ENCODE measurements around the gene FCAR. TPM values are rescaled to one million over a fixed set of nuclear protein-coding genes. Genes with fewer than 3 reads are reported as not detected.

Gene FCAR
- polyA plus RNA-seq, 1 donor, result 0.27 TPM

Other genes starting within 250 kb of the FCAR start
- gene LILRB1, start 243.8 kb upstream of the FCAR start, polyA plus RNA-seq (ENCODE audit: insufficient read length), result 1.4 TPM
- gene LILRB4, start 211.2 kb upstream of the FCAR start, polyA plus RNA-seq (ENCODE audit: insufficient read length), result 1.3 TPM
- gene KIR3DL3, start 149.8 kb upstream of the FCAR start, polyA plus RNA-seq (ENCODE audit: insufficient read length), result not detected
- gene KIR2DL3, start 135.7 kb upstream of the FCAR start, polyA plus RNA-seq (ENCODE audit: insufficient read length), result not detected
- not detected for gene KIR2DL1, start 104.4 kb upstream of the FCAR start, polyA plus RNA-seq (ENCODE audit: insufficient read length)
- gene KIR2DL4, start 70.6 kb upstream of the FCAR start, polyA plus RNA-seq (ENCODE audit: insufficient read length), result not detected
- not detected for gene KIR3DL1, start 57.8 kb upstream of the FCAR start, polyA plus RNA-seq (ENCODE audit: insufficient read length)
- gene KIR2DS4, start 41.6 kb upstream of the FCAR start, polyA plus RNA-seq (ENCODE audit: insufficient read length), result not detected
- gene KIR3DL2, start 23.8 kb upstream of the FCAR start, polyA plus RNA-seq (ENCODE audit: insufficient read length), result not detected
- gene NCR1, start 31.9 kb downstream of the FCAR start, polyA plus RNA-seq (ENCODE audit: insufficient read length), result 0.37 TPM
- not detected for gene NLRP7, start 73.3 kb downstream of the FCAR start, polyA plus RNA-seq (ENCODE audit: insufficient read length)
- 35.6 TPM for gene NLRP2, start 92.1 kb downstream of the FCAR start, polyA plus RNA-seq (ENCODE audit: insufficient read length)
- gene GP6, start 164.0 kb downstream of the FCAR start, polyA plus RNA-seq (ENCODE audit: insufficient read length), result 0.35 TPM
- 22.0 TPM for gene RDH13, start 188.9 kb downstream of the FCAR start, polyA plus RNA-seq (ENCODE audit: insufficient read length)
- 56.7 TPM for gene EPS8L1, start 201.6 kb downstream of the FCAR start, polyA plus RNA-seq (ENCODE audit: insufficient read length)
- 68.6 TPM for gene PPP1R12C, start 243.4 kb downstream of the FCAR start, polyA plus RNA-seq (ENCODE audit: insufficient read length)

All from left kidney (tissue), 1 donor.